ENCODE data around the gene PCYT1A.
"Not testable (repeated sequence)": the region's sequence is repeated elsewhere in the genome, so short reads cannot be mapped to it uniquely, and the experiment has no call there.

PCYT1A gene

GRCh38 chr3:196284396-196284795 lies 3.1 kb downstream of the PCYT1A start:
- no peak for DNase-seq

- no peak for DNase-seq
These were observed 5.6 kb downstream of the PCYT1A start for GRCh38 chr3:196281962-196282361.

GRCh38 chr3:196280689-196281440 lies 6.7 kb downstream of the PCYT1A start:
- DNase-seq = no peak

GRCh38 chr3:196275126-196275525 lies 12.4 kb downstream of the PCYT1A start:
- DNase-seq = no peak

- DNase-seq = no peak
These were observed 12.9 kb downstream of the PCYT1A start for GRCh38 chr3:196274585-196274984.

GRCh38 chr3:196273655-196274054 lies 13.9 kb downstream of the PCYT1A start:
- peak; percentile 89 for DNase-seq

DNA sequence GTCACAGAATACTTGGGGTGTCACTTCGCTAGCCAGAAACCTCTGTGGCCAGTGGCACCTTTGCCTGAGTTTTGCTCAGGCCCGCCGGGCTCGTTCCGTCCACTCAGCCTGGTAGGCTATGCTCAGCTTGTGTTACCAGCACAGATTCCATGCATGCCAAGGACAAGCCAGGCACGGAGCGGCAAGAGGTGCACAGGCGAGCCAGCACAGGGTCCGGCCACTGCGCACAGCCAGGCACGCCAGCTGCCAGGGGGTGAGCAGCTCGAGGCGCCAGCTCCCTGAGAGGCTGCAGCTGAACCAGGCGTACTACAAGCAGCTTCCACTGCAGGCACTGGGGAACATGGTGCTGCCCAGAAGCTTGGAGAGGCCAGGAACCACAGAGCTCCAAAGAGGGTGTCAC lies 14.7 kb downstream of the PCYT1A start:
- peak; percentile 58 for DNase-seq

GRCh38 chr3:196270499-196270898 lies 17.0 kb downstream of the PCYT1A start:
- no peak for DNase-seq

DNA sequence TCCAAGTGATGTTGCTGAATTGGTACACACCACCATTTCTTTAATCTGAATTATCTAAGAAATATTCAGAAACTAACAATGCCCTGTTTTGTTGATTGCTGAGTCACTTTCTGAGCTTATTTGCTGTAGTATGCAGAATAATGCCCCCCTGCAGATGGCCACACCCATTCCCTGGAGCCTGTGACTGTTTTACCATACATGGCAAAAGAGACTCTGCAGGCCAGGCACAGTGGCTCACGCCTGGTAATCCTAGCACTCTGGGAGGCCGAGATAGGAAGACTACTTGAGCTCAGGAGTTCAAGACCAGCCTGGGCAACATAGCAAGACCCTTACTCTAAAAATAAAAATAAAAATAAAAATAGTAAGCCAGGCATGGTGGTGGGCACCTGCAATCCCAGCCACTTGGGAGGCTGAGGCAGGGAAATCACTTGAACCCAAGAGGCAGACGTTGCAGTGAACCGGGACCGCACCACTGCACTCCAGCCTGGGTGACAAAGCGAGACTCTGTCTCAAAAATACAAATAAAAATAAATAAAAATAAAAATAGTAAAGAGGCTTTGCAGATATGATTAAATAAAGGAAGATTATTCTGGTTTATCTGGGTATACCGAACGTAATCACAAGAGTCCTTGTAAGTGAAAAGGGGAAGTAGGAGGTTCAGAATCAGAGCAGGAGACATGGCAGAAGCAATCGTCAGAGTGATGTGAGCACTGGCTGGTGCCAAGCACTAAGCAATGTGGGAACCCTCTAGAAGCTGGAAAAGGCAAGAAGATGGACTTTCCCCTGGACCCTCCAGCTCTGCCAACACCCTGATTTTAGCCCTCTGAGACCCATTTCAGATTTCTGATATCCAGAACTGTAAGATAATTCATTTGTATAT lies 19.0 kb downstream of the PCYT1A start:
- peak; percentile 61 for DNase-seq

GRCh38 chr3:196263819-196264218 lies 23.7 kb downstream of the PCYT1A start:
- DNase-seq = no peak

- DNase-seq = no peak
These were observed 26.7 kb downstream of the PCYT1A start for GRCh38 chr3:196260784-196261183.

GRCh38 chr3:196255776-196256175 lies 31.8 kb downstream of the PCYT1A start:
- DNase-seq = no peak

DNA sequence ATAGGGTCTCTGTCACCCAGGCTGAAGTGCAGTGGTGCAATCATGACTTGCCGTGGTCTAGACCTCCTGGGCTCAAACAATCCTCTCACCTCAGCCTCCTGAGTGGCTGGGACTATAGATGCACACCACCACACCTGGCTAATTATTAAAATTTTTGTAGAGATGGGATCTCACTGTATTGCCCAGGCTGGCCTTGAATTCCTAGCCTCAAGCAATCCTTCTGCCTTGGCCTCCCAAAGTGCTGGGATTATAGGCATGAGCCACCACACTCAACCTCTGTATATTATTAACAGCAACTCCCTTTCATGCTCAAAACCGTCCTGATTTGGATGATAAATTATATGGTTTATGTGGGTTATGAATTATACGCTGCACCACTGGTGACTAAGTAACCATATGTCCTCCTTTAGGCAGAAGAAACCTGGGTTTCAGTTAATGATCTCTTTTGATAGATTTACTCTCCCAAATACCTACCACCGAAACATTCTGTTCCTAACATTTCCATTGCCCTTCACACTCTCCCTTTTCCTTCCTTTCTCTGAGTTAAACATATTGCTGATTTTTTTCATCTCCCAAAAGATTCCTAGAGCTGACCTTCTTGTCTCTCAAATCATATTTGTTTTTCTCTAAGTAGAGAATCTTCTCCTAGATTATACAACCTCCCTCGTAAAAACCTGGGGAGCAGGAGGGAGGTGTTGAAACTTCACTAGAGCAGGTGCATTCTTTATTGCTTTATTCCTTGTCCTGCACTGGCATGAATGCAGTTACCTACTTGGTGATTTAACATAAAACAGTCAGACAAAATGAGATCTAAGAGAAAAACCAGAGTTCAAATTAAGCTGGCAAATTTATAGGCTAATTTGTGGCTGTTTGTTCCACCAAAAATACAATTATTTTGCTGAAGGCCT lies 32.9 kb downstream of the PCYT1A start:
- no peak for DNase-seq

DNA sequence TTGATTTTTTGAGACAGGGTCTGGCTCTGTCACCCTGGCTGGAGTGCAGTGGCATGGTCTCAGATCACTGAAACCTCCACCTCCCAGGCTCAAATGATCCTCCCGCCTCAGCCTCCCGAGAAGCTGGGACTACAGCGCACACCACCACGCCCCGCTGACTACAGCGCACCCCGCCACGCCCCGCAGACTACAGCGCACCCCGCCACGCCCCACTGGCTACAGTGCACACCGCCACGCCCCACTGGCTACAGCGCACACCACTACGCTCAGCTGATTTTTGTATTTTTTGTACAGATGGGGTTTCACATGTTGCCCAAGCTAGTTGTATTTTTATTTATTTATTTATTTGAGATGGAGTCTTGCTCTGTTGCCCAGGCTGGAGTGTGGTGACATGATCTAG lies 35.6 kb downstream of the PCYT1A start:
- DNase-seq = no peak

DNA sequence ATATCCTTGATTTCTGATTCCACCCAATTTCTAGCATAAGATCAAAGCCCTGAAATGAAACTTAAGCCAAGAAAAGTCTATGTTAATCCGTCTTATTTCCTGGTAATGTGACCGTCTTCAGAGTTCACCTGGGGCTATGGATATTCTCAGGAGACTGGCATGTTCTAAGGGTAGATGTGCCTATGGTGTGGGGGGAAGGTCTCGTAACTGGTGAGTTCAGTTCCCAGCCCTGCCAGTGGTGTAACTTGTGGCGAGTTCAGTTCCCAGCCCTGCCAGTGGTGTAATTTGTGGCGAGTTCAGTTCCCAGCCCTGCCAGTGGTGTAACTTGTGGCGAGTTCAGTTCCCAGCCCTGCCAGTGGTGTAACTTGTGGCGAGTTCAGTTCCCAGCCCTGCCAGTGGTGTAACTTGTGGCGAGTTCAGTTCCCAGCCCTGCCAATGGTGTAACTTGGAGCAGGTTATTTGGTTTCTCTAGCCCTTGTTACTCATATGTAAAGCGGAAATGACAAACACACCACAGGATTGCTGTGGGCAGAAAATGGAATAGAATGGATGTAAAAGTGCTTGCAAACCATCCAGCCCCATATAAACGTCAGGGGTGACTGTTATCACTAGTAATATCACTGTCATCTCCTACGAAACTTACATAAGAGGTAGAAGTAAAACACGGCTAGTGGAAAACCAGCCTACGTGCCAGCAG lies 40.8 kb downstream of the PCYT1A start:
- DNase-seq = no peak

DNA sequence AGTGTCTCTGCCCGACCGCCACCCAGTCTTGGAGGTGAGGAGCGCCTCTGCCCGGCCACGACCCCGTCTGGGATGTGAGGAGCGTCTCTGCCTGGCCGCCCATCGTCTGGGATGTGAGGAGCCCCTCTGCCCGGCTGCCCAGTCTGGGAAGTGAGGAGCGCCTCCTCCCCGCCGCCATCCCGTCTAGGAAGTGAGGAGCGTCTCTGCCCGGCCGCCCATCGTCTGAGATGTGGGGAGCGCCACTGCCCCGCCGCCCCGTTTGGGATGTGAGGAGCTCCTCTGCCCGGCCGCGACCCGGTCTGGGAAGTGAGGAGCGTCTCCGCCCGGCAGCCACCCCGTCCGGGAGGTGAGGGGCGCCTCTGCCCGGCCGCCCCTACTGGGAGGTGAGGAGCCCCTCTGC lies 43.4 kb downstream of the PCYT1A start:
- DNase-seq = not testable (repeated sequence)

- DNase-seq = no peak
These were observed 45.8 kb downstream of the PCYT1A start for GRCh38 chr3:196241704-196242103.

GRCh38 chr3:196240424-196240823 lies 47.1 kb downstream of the PCYT1A start:
- DNase-seq = no peak

GRCh38 chr3:196238612-196239560 lies 48.6 kb downstream of the PCYT1A start:
- DNase-seq = no peak

- DNase-seq = no peak
These were observed 50.3 kb downstream of the PCYT1A start for GRCh38 chr3:196237203-196237602.

- no peak for DNase-seq
These were observed 51.3 kb downstream of the PCYT1A start for GRCh38 chr3:196236223-196236622.
